DMS153 (cell line): ENCODE results near the gene NTHL1.
A peak's percentile ranks its signal among the peaks of the same experiment; 100 is the strongest.

Source experiments
- DNase-seq: peaks from one replicate; lab custom pipeline; 2025; lab: John Stamatoyannopoulos, UW

The NTHL1 gene

GRCh38 chr16:2008009-2008526, 39.6 kb downstream of the NTHL1 start:
- DNase-seq: no peak

- DNase-seq: no peak
Measured at GRCh38 chr16:2007081-2007836, 40.4 kb downstream of the NTHL1 start.

DNA sequence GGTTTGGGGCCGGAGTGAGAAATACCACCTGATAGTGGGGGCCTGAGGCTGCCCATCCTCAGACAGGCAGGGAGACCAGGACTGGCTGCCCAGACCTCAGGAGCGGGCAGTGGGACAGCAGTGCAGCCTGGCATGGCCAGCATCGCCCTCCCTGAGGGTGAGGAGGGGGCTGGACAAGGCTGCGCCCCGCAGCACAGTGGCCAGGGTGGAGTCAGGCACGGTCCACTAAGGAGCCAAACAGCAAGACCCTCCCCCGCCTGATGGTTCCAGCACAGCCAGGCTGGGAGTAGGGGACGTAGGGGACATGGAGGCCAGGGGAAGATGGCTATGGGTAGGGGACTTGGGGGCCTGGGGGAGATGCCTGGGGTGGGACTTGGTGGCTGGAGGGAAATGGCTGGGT, 41.3 kb downstream of the NTHL1 start:
- no peak for DNase-seq

- DNase-seq: no peak
Measured at GRCh38 chr16:2005646-2006045, 42.0 kb downstream of the NTHL1 start.

- peak; percentile 9 for DNase-seq
Measured at GRCh38 chr16:2004795-2005517, 42.7 kb downstream of the NTHL1 start.

DNA sequence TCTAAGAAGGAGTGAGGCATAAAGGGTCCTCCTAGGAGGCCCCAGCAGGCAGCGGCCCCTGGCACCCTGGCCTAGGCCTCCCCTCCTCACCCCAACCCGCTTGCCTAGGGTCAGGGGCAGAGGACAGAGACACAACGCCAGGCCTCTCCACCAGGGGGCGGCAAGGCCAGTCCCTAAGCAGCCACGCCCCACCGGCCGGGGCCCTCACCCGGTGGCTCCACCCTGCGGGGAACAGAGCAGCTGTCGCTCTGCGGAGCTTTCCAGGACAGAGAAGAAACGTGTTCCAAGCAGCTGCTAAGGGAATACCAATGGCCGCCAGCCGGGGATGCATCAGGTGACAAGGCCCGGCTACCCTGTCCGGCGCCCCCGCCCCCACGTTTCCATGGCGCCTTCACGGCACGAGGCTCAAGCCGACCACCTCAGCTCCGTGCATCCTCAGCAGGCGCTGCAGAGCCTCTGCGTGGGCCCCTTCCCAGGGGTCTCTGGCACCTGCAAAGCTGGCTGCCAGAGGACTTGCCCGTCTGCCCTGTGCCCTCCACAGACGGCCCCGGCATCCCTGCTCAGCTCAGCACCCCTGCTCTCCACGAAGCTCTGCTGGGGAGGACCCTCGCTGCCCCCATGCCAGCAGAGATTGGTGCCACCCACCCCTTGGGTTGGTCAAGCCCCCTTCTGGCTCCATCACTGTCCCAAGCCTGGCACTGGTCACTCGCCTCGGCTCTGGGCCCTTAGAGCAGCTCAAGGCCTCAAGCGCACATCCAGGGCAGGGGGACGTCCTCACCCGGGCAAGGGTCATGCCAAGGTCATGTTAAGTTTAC, 43.6 kb downstream of the NTHL1 start:
- DNase-seq: peak; percentile 89

GRCh38 chr16:2003231-2003826, 44.3 kb downstream of the NTHL1 start:
- no peak for DNase-seq

GRCh38 chr16:2002406-2003230, 45.0 kb downstream of the NTHL1 start:
- no peak for DNase-seq

- no peak for DNase-seq
Measured at GRCh38 chr16:2001456-2002355, 45.9 kb downstream of the NTHL1 start.

- DNase-seq: no peak
Measured at GRCh38 chr16:2001035-2001434, 46.6 kb downstream of the NTHL1 start.

DNA sequence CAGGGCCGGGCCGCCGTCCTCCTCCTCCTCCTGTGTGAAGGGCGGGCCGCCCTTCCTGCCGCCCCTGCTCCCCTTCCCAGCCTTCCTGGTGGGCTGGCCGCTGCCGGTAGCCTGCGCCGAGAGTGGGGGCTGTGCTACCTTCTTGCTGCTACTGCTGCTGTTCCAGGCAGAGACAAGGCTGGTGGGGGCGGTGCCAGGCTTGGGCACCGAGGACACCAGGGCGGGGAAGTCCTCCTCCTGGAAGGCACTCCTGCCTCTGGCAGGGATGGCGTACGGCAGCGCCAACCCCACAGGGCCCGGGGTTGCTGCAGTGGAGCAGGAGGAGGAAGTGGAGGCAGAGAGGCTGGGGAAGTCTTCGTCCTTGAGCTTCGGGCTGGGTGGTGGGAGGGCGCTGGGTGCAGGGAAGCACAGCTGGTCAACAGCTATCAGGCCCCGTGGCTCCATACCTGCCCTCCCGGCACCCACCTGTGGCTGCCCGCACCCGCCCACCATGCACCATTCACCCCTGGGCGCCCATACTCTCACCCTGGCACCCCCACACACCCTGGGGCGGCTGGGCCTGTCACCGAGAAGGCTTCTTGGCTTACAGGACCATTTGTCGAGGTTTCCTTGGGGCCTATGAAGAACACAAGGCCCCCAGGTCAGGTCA, 47.6 kb downstream of the NTHL1 start:
- DNase-seq: no peak

DNA sequence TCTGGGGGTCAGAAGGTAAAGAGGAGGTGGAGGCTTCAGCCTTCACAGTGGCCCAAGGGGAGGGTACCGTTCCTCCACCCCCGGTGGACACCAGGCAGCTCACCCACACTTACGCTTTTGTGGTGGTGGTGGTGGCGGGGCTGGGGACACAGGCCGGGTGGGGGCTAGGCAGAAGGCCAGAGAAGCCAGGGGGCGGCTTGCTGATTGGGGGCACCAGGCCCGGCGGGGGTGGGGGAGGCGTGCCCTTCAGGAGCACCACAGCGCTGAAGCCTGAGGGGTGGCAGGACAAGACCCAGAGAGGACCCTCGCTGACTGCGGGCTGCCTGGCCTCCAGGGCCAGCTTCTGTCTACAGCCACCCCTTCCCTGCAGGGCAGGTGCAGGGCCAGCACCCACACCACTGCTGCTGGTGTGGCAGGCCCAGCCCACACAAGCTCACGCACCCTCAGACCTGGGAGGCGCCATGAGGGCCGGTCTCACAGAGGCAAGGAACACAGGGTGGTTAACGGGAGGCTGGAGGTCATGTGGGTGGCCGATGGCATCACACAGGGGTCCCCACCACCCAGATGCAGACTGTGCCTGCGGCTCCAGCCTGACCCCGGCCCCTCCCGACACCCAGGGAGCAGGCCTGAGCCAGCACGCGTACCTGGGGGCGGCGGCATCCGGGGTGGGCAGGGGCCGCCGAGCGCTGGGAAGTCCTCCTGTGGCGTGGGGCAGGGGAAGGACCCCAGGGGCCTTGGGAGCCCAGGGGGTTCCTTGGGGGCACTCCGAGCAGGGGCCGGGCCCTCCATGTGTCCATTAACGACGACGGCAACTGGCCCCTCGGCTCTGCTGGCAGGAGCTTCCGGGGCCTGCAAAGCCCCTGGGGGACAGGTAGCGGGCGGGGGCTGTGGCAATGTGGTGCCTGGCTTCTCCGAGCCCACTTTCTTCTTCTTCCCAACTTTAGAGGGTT, 48.5 kb downstream of the NTHL1 start:
- DNase-seq: no peak

- no peak for DNase-seq
Measured at GRCh38 chr16:1998360-1998835, 49.2 kb downstream of the NTHL1 start.

DNA sequence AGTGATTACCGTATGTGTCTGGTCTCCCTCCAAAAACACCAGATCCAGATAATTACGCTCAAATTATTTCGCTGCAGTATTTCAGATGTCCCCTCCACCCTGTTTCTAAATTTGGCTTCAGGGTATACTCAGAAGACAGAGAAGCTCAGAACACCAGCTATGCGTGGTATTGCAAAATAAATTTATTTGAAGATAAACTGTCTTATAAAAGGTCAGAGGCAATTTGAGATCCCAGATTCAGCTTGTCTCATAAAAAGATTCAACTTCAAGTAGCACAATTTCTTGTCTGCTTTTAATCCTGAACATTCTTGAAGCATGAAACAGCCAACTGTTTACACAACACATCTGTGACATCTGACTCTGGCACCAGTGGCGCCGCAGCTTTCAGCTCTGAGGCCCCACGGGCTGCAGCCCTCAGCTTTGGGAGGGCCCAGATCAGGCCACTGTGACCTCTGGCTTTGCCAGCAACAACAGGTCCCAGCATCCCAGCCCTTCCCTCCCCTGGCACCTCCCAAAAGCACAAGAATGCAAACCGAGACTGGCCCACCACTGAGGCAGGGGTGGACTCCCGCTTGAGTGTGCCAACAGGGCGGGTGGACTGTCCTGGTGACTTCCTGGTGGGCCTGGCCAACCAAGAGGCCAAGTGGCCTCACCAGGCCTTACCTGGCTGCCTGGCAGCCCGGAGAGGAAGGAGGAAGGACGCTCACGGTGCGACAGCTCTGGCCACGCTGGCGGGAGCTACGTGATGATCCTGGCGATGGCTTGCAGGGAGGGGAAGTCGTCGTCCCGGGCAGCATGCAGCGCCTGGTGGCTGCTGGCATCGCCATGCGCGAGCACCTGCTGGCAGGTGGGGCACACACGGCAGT, 49.9 kb downstream of the NTHL1 start:
- DNase-seq: no peak

- DNase-seq: no peak
Measured at GRCh38 chr16:1993731-1994131, 53.9 kb downstream of the NTHL1 start.

DNA sequence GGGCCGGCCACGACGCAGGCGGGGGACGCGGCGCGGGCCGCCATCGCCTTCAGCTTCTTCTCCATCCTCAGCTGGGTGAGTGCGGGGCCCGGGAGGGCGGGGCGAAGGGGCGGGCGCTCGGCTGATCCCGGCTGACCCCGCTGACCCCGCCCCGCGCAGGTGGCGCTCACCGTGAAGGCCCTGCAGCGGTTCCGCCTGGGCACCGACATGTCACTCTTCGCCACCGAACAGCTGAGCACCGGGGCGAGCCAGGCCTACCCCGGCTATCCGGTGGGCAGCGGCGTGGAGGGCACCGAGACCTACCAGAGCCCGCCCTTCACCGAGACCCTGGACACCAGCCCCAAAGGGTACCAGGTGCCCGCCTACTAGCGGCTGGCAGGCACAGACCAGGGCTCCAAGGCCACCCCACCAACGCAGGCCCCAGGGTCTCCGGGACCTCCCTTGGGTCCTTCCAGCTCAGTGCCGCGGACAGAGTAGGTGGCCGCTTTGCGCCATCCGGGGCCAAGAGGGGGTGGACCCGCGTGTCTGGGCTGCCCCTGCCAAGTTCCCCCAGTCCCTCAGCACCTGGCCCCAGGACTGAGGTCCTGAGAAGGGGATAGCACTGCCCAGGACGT, 54.8 kb downstream of the NTHL1 start:
- DNase-seq: no peak
